GM19351 (cell line): ENCODE data around the gene TNS1.

Experiments
- ATAC-seq: cut with Tn5 transposase; IDR thresholded peaks from one replicate; pipeline ENCODE4 v1.9.1; 2021; ENCODE audit warnings: mild to moderate bottlenecking, moderate library complexity; ENCODE audit not compliant: unreplicated experiment

Gene TNS1

GRCh38 chr2:217934321-217935131, 68.3 kb downstream of the TNS1 start:
- ATAC-seq: no peak

DNA sequence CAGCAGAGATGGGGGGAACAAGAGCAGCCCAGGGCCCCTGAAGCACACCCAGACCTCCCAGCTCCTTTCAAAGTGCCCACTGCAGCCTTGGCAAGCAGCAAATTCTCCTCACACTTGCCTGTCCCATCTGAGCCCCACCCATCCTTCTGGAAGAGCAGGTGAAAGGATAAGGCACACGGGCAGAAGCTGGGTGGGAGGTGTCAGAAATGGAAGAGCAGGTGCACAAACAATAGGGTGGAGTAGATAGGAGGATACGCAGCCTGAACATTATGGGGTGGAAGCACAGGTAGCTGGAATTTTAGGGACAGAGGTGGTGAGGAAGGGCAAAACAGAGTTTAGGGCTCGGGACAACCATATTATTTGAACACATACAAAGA, 69.2 kb downstream of the TNS1 start:
- ATAC-seq: no peak

GRCh38 chr2:217932803-217933616, 69.8 kb downstream of the TNS1 start:
- ATAC-seq: no peak

DNA sequence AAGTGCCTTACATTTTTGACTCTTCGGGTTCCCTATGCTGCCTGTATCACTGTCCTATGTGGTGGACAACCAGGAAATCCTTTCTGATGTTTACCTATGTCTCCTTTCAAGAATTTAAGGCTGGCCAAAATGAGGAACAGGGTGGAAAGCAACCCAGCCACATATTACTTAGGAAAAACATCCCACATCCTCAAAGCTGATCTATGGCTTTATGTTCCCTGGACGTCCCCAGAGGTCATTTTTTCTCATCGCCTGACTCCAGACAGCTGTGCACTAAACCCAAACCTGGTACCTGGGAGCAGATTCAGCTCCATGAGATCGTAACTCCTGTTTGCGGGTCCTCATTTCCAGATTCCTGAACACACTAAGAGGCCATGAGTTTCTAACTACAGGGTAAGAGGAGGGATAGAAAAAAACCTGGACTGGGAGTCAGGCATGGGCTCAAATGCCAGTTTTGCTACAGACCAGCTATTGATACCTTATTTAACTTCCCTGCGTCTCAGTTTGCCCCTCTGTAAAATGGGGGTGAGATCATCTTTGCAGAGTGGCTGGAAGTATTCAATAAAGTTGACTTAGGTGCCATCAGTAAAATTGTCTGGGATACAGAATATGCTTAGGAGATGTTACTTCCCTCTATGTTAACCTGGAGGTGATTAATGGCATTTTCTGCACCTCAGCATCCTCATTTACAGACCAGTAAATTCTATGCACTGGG, 70.8 kb downstream of the TNS1 start:
- no peak for ATAC-seq

GRCh38 chr2:217930761-217931563, 71.8 kb downstream of the TNS1 start:
- ATAC-seq: no peak

- no peak for ATAC-seq
These were observed 72.8 kb downstream of the TNS1 start for GRCh38 chr2:217929757-217930707.

GRCh38 chr2:217929272-217929671, 73.5 kb downstream of the TNS1 start:
- no peak for ATAC-seq

DNA sequence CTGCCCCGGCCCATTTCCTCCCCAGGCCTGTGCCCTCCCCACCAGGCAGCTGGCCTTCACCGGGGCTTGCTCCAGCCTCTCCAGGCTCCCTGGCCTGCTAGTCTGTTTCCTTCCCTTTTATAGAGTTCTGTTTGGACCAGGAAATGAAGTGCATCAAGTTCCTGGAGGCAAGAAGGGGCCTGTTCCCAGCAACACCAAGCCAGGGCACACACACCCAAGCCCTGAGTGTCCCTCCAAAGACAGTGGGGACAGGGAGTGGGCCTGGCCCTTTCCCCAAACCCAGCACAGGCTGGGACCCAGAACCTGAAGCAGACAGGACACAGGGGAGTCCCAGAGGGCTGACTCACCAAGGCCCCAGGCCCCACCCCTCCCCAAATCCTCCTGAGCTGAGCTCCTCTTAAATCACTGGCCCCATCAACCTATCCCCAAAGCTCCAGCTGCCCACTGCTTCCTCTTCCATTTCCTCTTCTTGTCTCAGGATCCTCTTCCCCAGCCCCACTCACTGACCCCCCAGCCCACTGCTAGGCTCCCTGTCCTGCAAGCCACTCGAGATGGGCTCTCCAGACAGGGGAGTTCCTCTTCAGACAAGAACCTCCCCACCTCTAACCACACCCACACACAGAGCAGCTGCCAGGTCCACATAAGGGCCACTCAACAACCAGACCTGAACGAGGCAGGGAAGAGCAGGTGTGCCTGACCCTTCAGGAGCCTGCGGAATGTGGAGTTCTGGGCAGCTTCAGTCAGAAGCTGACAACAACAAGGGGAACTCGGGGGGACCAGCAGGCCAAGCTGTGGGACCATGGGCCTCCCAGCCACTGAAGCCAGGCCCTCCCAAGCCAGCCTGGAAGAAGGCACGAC, 74.2 kb downstream of the TNS1 start:
- no peak for ATAC-seq

DNA sequence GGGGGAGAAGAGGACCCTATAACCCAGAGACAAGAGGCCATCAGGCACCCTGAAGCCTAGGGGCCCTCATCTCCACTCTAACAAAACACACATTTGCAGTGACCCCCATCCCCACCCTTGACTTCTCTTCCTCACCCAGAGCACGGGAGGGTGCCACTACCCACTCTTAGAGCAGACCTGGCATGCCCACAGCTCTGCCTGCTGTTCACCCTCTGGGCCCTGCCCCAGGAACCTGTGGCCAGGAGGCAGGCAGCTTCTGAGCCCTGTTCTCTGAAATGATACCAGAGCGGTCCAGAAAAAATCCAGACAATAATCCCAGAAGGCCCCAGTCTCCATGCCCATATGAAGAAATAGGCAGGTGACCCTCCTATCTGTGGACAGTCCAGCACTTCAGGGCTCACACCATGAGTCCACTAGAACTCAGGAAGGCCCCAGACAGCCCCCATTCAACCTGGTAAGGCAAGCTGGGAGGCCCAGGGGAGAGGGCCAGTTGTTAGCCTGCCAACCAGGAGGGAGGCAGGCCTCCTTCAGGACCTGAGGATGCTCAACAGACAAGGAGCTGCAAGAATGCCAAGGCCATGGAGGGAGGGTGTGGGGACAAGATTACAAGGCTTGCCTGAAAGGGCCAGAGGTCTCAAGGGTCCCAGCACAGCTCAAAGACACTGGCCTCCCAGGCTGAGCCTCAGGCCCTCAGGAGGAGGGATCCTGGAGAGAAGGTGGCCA, 75.0 kb downstream of the TNS1 start:
- no peak for ATAC-seq

DNA sequence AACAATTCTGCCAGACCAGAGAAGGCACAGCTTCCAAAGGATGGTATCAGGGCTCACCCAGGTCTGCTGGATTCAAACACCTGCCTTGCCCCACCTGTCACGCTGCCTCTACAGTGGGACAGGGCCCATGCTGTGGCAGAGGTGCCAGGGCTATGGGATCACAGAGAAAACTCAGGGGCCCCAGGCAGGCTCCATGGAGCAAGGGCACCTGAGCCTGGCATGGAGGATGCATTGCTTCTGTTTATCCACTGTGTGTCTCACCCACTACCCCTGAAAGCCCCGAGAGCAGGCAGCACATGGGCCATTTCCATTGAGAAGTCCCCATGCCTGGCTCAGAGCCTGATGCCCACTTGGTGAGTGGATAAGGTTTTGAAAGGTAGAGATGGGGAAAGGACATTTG, 76.0 kb downstream of the TNS1 start:
- ATAC-seq: no peak

DNA sequence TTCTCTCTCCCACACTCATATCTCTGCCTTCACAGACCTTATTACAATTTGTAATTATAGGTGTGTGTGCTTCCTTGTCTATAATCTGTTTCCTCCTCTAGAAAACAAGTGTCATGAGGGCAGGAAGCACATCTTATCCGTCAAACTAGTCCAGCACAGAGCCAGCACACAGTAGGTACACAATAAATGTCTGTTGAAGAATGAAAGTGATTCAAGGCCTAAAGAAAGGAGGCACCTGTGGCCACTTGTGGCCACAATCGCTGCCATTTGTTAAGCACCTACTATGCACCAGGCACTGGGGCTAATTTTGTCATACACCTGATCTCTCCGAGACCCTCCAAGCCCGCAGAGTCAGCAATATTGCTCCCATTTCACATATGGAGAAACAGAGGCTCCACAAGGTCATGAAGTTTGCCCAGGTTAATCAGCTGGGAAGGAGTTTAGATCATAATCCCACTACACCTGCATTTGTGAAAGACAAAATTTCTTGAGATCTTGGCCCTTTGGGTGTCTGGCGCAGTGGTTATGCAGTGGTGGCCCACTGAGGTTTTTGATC, 78.4 kb downstream of the TNS1 start:
- no peak for ATAC-seq

DNA sequence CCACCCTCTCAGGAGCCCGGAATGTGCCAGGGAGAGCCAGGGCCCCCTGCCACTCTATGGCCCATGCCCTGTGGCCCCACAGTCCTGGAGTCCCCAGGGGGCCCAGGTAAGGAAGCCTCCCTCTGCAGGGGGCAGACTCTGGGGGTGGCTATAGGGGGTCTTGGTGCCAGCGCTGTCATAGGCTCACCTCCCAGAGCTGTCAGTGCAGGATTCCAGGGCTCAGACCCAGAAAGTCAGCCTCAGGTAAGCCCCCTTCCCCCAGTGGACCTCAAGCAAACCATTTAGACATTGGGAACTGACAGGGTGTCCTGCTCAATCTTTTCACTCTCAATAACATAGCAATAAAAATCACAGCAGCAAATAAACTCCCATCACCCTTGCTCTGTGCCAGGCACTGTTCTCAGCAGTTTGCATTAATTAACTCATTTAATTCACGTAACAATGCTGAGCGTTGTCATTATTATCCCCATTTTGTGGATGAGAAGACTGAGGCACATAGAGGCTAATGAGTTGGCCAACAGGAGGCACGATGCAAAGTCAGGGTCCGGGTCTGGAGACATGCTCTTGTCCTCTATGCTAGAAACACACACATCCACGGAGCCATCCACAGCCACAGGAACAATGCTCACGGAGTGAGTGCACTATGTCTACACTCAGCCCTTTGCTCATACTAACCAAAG, 79.6 kb downstream of the TNS1 start:
- ATAC-seq: no peak

- ATAC-seq: no peak
These were observed 80.4 kb downstream of the TNS1 start for GRCh38 chr2:217922101-217923006.

- ATAC-seq: no peak
These were observed 81.8 kb downstream of the TNS1 start for GRCh38 chr2:217920879-217921603.

DNA sequence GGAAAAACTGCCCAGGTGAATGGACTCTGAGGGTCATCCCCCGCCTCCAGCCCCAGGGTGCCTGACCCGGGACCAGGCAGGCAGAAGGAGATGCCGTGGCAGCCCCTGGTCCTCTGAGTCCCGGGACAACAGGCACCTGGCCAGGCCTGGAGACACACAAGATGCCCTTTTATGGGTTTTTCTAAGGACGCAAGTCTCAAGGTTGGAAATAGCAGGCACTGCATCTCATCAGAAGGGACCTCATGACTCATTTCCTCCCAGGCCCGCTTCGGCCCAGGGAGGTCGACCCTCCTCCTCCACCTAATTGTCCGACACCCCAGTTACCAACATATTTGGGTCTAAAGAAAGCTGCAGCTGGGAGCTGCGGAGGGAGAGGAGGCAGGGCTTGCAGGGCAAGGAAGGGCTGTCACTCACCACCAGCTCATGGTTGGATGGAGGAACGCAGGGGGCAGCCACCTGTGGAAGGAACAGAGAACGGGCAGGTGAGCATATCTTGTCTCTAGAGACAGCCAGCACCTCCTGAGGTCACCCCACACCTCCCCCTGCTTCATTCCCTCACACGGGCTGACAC, 82.9 kb downstream of the TNS1 start:
- no peak for ATAC-seq
